Neuronal stem cell (in vitro differentiated cells): ENCODE results near the gene CMBL.

Experiments used
- DNase-seq: peaks from one replicate; pipeline ENCODE4 v3.0.0-alpha.2; 2013; ENCODE audit warnings: low spot score
- H2AFZ ChIP-seq: one replicate; pipeline ENCODE4 v1.6.1; 2013; ENCODE audit warnings: mild to moderate bottlenecking, low read length, inconsistent platforms
- H2AK5ac ChIP-seq: 2 replicates; pipeline ENCODE4 v1.6.1; 2013; ENCODE audit warnings: low read depth, mild to moderate bottlenecking, inconsistent platforms, low read length, moderate library complexity, mixed read lengths
- H2BK120ac ChIP-seq: 2 replicates; pipeline ENCODE4 v1.6.1; 2013; ENCODE audit warnings: low read depth, mild to moderate bottlenecking, inconsistent platforms, low read length, moderate library complexity, mixed read lengths
- H2BK12ac ChIP-seq: one replicate; pipeline ENCODE4 v1.6.1; 2013; ENCODE audit warnings: low read length, inconsistent platforms
- H2BK15ac ChIP-seq: 2 replicates; pipeline ENCODE4 v1.6.1; 2013; ENCODE audit warnings: mild to moderate bottlenecking, low read length, inconsistent platforms, mixed read lengths
- H2BK5ac ChIP-seq: one replicate; pipeline ENCODE4 v1.6.1; 2013; ENCODE audit warnings: inconsistent platforms, mild to moderate bottlenecking, low read length, moderate library complexity
- H3K14ac ChIP-seq: one replicate; pipeline ENCODE4 v1.6.1; 2013; ENCODE audit warnings: low read length, inconsistent platforms
- H3K18ac ChIP-seq: 2 replicates; pipeline ENCODE4 v1.6.1; 2013; ENCODE audit warnings: low read length, inconsistent platforms
- H3K23ac ChIP-seq: 2 replicates; pipeline ENCODE4 v1.6.1; 2013; ENCODE audit warnings: low read depth, mild to moderate bottlenecking, mixed read lengths, low read length, inconsistent platforms; ENCODE audit not compliant: poor library complexity
- H3K27ac ChIP-seq: replicated peaks from 3 replicates; pipeline ENCODE4 v1.5.1; 2013; ENCODE audit warnings: low read length, inconsistent platforms
- H3K27me3 ChIP-seq, 3 experiments: 2 replicates each; pipeline ENCODE4 v1.6.1; 2013; ENCODE audit warnings: low read length in 3 of 3, mild to moderate bottlenecking in 2 of 3, inconsistent platforms in 1 of 3, low read depth in 1 of 3, mixed read lengths in 1 of 3, moderate library complexity in 1 of 3; ENCODE audit not compliant: control insufficient read depth in 3 of 3, insufficient read depth in 3 of 3
- H3K36me3 ChIP-seq, 2 donors: replicated peaks in 1 of 2; 2 replicates each; pipeline ENCODE4 v1.6.1; 2013; ENCODE audit warnings: low read length in 2 of 2; ENCODE audit not compliant: control insufficient read depth in 2 of 2, insufficient read depth in 2 of 2
- H3K4ac ChIP-seq: 2 replicates; pipeline ENCODE4 v1.6.1; 2013; ENCODE audit warnings: inconsistent platforms, mild to moderate bottlenecking, low read length, moderate library complexity
- H3K4me1 ChIP-seq, 2 donors: 1 replicate in 1 of 2; 2 replicates in 1 of 2; pipeline ENCODE4 v1.6.1; 2013; ENCODE audit warnings: low read length in 2 of 2, low read depth in 1 of 2; ENCODE audit not compliant: control insufficient read depth in 2 of 2, insufficient read depth in 1 of 2
- H3K4me2 ChIP-seq: one replicate; pipeline ENCODE4 v1.6.1; 2013; ENCODE audit warnings: mild to moderate bottlenecking, low read length, inconsistent platforms; ENCODE audit not compliant: insufficient read depth, poor library complexity, severe bottlenecking
- H3K4me3 ChIP-seq, 2 donors: 2 replicates each; pipeline ENCODE4 v1.5.1; 2013; ENCODE audit warnings: low read length in 2 of 2, mild to moderate bottlenecking in 2 of 2, inconsistent platforms in 1 of 2, moderate library complexity in 1 of 2
- H3K79me1 ChIP-seq: one replicate; pipeline ENCODE4 v1.6.1; 2013; ENCODE audit warnings: low read depth, mild to moderate bottlenecking, inconsistent platforms, low read length, moderate library complexity
- H3K9ac ChIP-seq: one replicate; pipeline ENCODE4 v1.6.1; 2013; ENCODE audit warnings: mild to moderate bottlenecking, low read depth, low read length, inconsistent platforms; ENCODE audit not compliant: poor library complexity
- H3K9me3 ChIP-seq, 2 donors: replicated peaks in 1 of 2; 2 replicates each; pipeline versions ENCODE3 to v1.6.1; 2013; ENCODE audit warnings: low read length in 2 of 2, mild to moderate bottlenecking in 2 of 2, inconsistent platforms in 1 of 2, low read depth in 1 of 2, mixed read lengths in 1 of 2, moderate library complexity in 1 of 2; ENCODE audit not compliant: control insufficient read depth in 2 of 2, insufficient read depth in 1 of 2
- H4K8ac ChIP-seq: one replicate; pipeline ENCODE4 v1.6.1; 2013; ENCODE audit warnings: low read depth, mild to moderate bottlenecking, inconsistent platforms, low read length, moderate library complexity
- H4K91ac ChIP-seq: one replicate; pipeline ENCODE4 v1.6.1; 2013; ENCODE audit warnings: low read length, low read depth, mild to moderate bottlenecking, inconsistent platforms; ENCODE audit not compliant: poor library complexity
- WGBS, 2 donors: extraction: QIAGEN DNeasy Blood & Tissue Kit; methylation state at CpG; one replicate each; pipeline ENCODE4 v1.1.7; 2013; ENCODE audit warnings: missing lambda C conversion rate in 2 of 2, mixed read lengths in 1 of 2; ENCODE audit not compliant: insufficient read length in 2 of 2, insufficient replicate concordance in 1 of 2; ENCODE audit errors: extremely low coverage in 2 of 2; 5-methylcytosine and 5-hydroxymethylcytosine counted together

CMBL gene

DNA sequence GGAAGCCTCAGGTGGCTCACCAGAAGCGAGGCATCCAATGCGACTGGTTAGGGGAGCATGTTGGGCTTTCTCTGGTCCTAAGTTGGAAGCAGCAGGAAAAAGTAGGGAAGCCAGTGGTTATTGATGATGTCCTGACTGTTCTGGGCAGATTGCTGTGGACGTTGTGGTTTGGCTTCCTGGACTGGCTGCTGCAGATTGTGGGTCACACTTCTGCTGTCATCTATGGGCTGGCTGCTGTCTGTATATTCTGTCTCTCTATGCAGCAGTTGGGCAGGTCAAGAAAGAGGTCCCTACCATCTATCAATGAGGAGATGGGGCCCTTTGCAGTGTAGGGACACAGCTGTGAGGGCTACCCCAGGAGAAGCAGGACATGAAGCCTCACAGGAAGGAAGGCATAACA is 32.3 kb upstream of the CMBL start:
- H3K27me3 ChIP-seq, result no peaks in the 10 kb centered on the region
- no peak overlapping the region for H4K91ac ChIP-seq
- H2AFZ ChIP-seq, result peak overlapping the region; percentile 84
- H3K14ac ChIP-seq, result no peak overlapping the region
- H2BK5ac ChIP-seq, result no peak overlapping the region
- no peak overlapping the region for H3K4me3 ChIP-seq
- peaks cover 0 to 6% of the 10 kb centered on the region in 2 donors for H3K9me3 ChIP-seq
- H3K18ac ChIP-seq, result peak overlapping the region; percentile 21
- H3K23ac ChIP-seq, result no peak overlapping the region
- peaks cover 0 to 4% of the 10 kb centered on the region in 2 donors for H3K36me3 ChIP-seq
- no peak overlapping the region for H3K4ac ChIP-seq
- no peak overlapping the region for H2AK5ac ChIP-seq
- peak overlapping the region; percentile 22 for H3K27ac ChIP-seq
- H3K4me1 ChIP-seq, result peaks cover 13 to 15% of the 10 kb centered on the region in 2 donors
- no peak overlapping the region for H4K8ac ChIP-seq
- H2BK15ac ChIP-seq, result no peak overlapping the region
- H3K79me1 ChIP-seq, result no peaks in the 10 kb centered on the region
- H2BK120ac ChIP-seq, result no peak overlapping the region
- no CpG with 5 or more reads among the region's 3 CpGs for whole genome bisulfite sequencing, 2 donors
- H3K4me2 ChIP-seq, result no peak overlapping the region
- no peak for DNase-seq
- no peak overlapping the region for H3K9ac ChIP-seq
- H2BK12ac ChIP-seq, result no peak overlapping the region

DNA sequence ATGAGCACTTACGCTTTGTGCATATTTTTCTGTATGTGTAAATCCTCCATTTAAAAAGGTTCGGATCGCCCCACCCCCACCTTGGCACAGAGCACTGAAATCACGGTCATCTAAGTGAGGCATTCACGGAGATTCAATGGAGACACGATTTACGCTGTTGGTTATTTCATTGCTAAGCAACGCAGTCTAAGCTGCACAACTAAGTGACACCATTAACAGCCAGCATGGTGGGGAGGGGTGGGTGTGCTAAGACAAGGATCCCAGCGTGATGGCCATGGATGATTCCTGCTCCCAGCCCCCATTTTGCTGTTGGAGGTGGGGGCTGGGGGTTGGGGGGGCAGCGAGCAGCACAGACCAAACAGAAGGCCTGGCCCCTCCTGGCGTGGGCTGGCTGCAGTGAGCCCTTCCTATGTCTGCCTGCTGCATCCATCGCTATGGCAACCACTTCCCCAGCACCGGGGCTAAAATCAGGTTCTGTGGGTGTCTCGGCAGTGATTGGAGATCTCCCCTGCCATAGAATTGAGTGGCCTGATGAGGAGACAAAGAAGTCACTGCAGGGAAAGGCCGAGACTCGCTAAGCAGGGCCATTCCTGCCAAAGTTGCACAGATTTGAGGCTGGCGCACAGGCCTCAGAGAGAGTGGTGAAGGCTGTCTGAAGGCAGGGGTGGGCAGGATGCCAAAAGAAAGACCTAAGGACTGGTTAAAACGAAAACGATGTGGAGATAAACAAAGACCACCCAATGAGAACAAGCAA is 31.5 kb upstream of the CMBL start:
- H3K23ac ChIP-seq, result no peak overlapping the region
- peaks cover 2 to 4% of the 10 kb centered on the region in 2 donors for H3K9me3 ChIP-seq
- no peak overlapping the region for H3K9ac ChIP-seq
- H3K14ac ChIP-seq, result no peak overlapping the region
- DNase-seq, result peak; percentile 45
- H3K18ac ChIP-seq, result peak overlapping the region; percentile 15
- H3K4me3 ChIP-seq, result peak overlapping the region in 1 of 2 donors; percentile 34
- peaks cover 15% of the 10 kb centered on the region in 2 donors for H3K4me1 ChIP-seq
- no peaks in the 10 kb centered on the region for H3K79me1 ChIP-seq
- no peak overlapping the region for H2BK15ac ChIP-seq
- H2AFZ ChIP-seq, result peak overlapping the region; percentile 84
- peaks cover 0 to 4% of the 10 kb centered on the region in 2 donors for H3K36me3 ChIP-seq
- H3K27me3 ChIP-seq, result peaks cover 0 to 4% (median 3%) of the 10 kb centered on the region in 3 experiments
- no peak overlapping the region for H3K4me2 ChIP-seq
- no peak overlapping the region for H2BK5ac ChIP-seq
- H3K27ac ChIP-seq, result peak overlapping the region; percentile 33
- no peak overlapping the region for H4K8ac ChIP-seq
- H2BK12ac ChIP-seq, result no peak overlapping the region
- no peak overlapping the region for H4K91ac ChIP-seq
- no CpG with 5 or more reads among the region's 19 CpGs for WGBS, 2 donors
- H2BK120ac ChIP-seq, result no peak overlapping the region
- H3K4ac ChIP-seq, result no peak overlapping the region
- H2AK5ac ChIP-seq, result no peak overlapping the region

- Histone ChIP-seq H2AK5ac (no peak overlapping the region), H2BK15ac (no peak overlapping the region), H3K79me1 (no peaks in the 10 kb centered on the region), H3K4me1 (peaks cover 15% of the 10 kb centered on the region in 2 donors), H2BK12ac (no peak overlapping the region), H3K23ac (no peak overlapping the region), H3K27me3 (peaks cover 0 to 8% (median 3%) of the 10 kb centered on the region in 3 experiments), H4K91ac (no peak overlapping the region), H3K9ac (no peak overlapping the region), H2BK120ac (no peak overlapping the region), H3K36me3 (peaks cover 0 to 4% of the 10 kb centered on the region in 2 donors), H2AFZ (peak overlapping the region; percentile 84), H3K14ac (no peak overlapping the region), H2BK5ac (no peak overlapping the region), H3K4me3 (peak overlapping the region in 1 of 2 donors; percentile 34), H3K18ac (no peak overlapping the region), H3K9me3 (peaks cover 2 to 4% of the 10 kb centered on the region in 2 donors), H3K27ac (no peak overlapping the region), H3K4ac (no peak overlapping the region), H3K4me2 (no peak overlapping the region), H4K8ac (no peak overlapping the region)
- WGBS, 2 donors, result no CpG with 5 or more reads among the region's 2 CpGs
- DNase-seq, result no peak
These were observed 31.0 kb upstream of the CMBL start for GRCh38 chr5:10338686-10339057.

DNA sequence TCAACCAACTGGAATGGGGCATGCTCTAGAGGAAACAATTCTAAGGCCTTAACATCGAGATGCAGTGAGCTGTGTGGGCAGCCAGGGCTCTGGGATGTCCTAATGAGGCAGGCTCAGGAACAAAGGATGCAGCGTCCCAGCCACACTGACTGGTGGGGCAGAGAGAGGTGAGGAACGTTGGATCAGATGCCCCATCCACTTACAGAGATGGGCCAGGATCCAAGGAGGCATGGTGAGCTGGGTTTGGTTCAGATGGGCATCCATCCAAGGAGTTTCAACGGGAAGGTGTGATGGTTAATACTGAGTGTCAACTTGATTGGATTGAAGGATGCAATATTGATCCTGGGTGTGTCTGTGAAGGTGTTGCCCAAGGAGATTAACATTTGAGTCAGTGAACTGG is 30.3 kb upstream of the CMBL start:
- H3K27me3 ChIP-seq, result peaks cover 0 to 15% (median 7%) of the 10 kb centered on the region in 3 experiments
- H4K8ac ChIP-seq, result no peak overlapping the region
- H3K79me1 ChIP-seq, result no peaks in the 10 kb centered on the region
- H2BK5ac ChIP-seq, result no peak overlapping the region
- H3K4me3 ChIP-seq, result no peak overlapping the region
- H3K4me2 ChIP-seq, result no peak overlapping the region
- no peak overlapping the region for H4K91ac ChIP-seq
- no peak overlapping the region for H3K4ac ChIP-seq
- peak overlapping the region; percentile 6 for H2AK5ac ChIP-seq
- peak overlapping the region; percentile 69 for H2BK12ac ChIP-seq
- peaks cover 2 to 4% of the 10 kb centered on the region in 2 donors for H3K9me3 ChIP-seq
- no peak for DNase-seq
- H3K18ac ChIP-seq, result peak overlapping the region; percentile 35
- peaks cover 15% of the 10 kb centered on the region in 2 donors for H3K4me1 ChIP-seq
- H2BK120ac ChIP-seq, result no peak overlapping the region
- H3K14ac ChIP-seq, result peak overlapping the region; percentile 25
- peak overlapping the region; percentile 84 for H2AFZ ChIP-seq
- no peak overlapping the region for H3K23ac ChIP-seq
- no peak overlapping the region for H2BK15ac ChIP-seq
- no CpG with 5 or more reads among the region's 4 CpGs for WGBS, 2 donors
- H3K36me3 ChIP-seq, result peaks cover 0 to 3% of the 10 kb centered on the region in 2 donors
- no peak overlapping the region for H3K27ac ChIP-seq
- H3K9ac ChIP-seq, result no peak overlapping the region
